NCI-H345 treated with DMSO at 0.1 percent for 48 hours (cell line): ENCODE data around the gene FGD6.
"Not testable (repeated sequence)": the region's sequence is repeated elsewhere in the genome, so short reads cannot be mapped to it uniquely, and the experiment has no call there.

Experiments used
- DNase-seq: peaks from one replicate; lab custom pipeline; 2025; ENCODE audit not compliant: unreplicated experiment; lab: John Stamatoyannopoulos, UW

The FGD6 gene

DNA sequence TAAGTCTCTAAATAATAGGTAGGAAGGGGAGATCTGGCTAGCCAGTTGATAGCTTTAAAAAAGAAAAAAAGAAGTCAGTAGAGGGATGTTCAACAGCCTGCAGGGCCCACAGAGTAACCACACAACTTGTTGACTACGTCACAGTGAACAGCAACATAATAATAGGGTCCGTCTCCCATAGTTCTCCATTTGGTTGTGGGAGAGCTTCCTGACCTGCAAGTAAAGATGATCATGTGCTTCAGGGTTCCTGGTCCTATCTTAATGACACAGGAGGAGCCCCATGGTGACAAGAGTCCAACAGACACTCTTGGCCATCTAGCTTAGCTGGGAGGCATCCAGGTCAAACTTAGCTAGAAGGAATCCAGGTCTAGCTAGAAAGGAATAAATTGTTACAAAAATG lies 36.2 kb downstream of the FGD6 start:
- no peak for DNase-seq

DNA sequence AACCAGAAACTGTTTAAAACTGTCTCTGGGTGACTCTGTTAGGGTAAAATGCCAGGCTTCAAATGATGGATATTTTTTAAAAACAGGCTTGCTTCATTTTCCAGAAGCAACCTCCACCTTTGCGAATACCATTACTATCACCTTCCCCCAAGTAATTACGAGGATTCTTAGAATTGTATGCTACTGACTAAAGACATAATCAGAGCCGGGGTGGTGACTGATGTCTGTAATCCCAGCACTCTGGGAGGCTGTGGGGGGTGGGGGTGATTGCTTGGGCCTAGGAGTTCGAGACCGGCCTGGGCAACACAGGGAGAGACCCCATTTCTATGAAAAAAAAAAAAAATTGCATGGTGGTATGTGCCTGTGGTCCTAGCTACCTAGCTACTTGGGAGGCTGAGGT lies 38.3 kb downstream of the FGD6 start:
- no peak for DNase-seq

DNA sequence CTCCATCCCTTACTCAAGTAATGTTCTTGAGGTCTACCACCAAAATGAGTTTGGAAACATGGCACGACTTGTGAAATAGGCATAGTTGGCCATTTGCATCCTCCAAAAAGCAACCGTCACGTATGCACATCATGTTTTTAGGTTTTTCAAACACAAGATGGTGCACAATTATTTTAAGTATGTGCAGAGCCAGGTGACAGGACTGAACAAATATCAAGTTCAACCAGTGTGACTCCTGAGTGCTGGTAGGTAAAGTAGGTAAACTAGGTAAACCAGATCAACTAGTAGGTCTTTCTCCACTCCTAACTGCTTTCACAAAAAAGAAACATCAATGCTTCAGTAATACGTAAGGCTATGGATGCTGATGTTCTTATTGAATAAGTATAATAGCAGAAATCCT lies 39.1 kb downstream of the FGD6 start:
- no peak for DNase-seq

DNA sequence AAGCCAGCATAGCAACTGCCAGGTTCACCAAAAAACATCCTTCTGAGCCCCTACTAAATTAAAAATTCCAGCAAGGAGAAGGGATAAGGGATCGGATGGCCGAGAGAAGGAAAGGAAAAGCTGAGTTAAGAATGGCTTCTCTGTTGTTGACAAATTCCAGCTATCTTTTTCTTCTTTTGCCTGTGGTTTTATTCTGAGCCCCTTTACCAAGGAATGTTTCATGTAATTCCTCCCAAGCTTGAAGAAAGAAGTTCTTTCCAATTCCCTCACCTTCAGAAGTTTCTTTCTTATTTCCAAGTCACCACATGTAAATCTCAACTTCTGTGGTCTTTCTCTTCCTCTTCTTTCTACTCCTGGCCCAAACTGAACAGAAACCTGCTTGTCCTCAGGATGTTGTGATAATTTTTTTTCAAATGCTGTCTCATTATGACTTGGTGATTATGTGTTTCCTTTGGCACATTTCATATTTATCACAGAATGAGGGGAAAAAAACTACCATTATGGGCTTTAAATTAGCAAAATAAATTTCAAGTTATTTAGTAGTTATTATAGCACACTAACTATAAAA lies 40.0 kb downstream of the FGD6 start:
- DNase-seq, result no peak

DNA sequence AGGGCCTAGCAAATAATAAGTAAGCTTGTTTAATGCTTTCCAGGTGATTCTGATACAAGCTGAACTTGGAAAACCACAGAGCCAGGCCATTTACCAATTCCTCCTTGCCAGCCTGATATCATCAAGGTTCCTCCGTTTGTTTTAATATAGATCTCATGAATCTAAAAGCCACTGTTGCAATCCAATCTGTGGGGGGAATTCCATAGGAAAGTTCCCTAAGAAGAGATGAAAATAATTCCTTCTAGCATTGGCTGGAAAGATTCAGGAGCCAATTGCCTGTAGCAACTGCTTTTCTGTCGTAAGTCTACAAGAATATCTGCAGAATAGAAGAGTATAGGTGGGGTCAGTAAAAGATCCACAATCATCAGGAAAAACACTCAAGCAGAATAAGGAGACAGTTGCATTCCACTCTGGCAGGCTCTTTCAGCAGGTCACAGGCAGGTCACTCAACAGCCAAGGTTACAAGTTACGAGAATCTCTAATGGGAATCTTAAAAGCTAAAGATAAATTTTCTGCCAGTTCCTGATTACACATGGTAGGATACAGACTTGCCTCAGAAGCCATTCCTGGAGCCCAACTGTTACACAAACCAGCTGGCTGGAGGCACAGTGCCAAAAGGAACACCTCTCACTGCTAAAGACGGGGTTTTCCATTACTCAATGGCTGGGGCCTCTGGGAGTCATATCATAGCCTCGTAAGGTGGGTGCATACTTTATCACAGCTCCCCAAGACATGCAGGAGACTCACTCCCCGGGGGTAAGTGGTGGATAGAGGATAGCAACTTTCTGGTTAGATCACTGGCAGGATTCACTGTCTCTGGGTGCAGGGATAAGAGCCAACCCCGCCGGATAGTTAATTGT lies 43.6 kb downstream of the FGD6 start:
- DNase-seq, result no peak

DNA sequence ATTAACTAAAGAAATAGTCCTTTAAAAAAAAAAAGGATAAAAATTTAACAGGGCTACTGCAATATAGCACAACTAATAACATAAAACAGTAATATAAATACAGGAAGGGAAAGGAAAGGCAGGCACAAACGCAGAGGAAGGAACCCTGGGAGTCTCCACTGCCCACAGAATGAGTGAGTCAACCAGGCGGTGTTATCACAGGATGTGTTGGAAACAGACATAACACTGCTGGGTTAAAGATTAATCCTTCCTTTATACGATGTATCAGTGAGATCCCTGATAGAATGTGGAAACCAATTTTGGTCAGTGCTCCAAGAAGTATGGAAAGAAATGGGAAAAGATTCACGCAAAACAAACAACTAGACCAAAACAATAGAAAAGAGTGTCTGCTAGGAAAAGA lies 47.9 kb downstream of the FGD6 start:
- no peak for DNase-seq

DNA sequence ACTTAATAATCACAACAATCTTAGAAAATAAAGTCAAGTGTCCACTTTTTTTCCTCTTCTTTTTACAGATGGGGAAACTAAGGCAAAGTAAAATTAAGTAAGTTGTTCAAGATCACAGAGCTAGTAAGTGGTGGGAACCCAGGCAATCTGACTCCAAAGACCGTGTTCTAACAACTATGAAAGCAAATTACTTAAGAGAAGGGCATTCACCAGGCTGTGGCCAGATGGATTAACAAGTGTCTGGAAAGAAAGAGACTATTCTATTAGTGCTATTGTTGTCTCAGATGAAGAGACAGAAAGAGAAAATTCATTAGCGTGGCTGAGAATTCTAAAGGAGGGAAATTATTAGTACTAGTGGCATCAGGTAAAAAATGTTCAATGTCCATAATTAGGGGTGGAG lies 48.5 kb downstream of the FGD6 start:
- DNase-seq, result no peak

DNA sequence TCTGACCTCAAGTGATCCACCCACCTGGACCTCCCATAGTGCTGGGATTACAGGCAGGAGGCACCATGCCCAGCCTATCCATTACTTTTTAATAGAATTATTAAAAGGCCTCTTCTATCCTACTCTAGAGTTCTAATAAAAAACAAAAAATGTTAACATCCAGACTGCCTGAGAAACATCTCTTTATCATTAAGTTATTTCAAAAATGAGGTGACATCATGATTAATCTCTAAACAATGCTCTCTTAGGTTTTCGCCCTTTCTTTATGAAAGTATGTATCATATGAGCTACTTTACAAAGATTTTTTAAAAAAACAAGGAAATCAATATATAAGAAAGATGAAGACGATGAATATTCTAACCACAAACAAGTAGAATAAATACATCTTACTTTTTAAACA lies 52.6 kb downstream of the FGD6 start:
- DNase-seq, result no peak

DNA sequence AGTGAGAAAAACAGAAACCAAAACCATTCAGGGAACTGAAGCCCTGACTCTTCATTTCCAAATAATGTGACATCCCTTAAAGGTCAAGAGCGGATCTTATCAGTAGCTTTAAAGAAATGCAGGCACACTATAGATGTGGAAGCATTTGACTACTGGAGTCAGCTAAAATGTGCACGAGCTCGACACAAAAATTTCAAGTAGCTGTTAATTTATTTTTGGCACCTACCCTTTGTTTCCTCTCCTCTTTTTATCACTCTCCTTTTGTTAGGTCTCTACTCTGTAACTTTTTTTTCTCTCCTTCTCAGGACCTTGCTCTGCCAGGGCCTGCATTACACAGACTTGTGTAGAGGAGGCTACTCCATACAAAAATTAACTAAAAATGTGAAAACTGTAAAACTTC lies 58.3 kb downstream of the FGD6 start:
- no peak for DNase-seq

DNA sequence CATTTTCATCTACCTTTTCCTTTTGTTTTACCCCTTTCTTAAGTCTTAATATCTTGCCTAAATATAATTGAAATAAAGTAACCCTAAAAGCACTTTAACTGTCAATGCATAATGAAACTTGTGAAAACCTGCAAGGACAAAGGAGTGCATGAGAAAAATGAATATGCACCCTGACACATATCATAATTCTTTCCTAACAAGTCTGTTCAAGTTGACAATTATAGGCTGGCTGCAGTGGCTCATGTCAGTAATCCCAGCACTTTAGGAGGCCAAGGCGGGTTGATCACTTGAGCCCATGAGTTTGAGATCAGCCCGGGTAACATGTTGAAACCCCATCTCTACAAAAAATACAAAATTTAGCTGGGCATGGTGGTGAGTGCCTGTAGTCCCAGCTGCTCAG lies 65.4 kb downstream of the FGD6 start:
- DNase-seq, result no peak

DNA sequence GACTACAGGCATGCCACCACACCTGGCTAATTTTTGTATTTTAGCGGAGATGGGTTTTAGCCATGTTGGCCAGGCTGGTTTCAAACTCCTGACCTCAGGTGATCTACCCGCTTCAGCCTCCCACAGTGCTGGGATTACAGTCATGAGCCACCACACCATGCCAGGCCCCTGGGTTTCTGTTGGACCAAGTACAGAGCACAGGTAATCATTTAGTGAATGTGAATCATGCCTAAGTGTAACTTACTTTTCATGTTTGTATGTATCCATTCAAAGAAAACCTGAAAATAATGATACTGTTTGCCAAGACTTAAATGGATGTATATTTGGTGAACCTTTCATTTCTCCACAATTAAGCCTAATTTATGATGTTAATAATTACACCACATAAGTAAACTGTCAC lies 65.9 kb downstream of the FGD6 start:
- no peak for DNase-seq

DNA sequence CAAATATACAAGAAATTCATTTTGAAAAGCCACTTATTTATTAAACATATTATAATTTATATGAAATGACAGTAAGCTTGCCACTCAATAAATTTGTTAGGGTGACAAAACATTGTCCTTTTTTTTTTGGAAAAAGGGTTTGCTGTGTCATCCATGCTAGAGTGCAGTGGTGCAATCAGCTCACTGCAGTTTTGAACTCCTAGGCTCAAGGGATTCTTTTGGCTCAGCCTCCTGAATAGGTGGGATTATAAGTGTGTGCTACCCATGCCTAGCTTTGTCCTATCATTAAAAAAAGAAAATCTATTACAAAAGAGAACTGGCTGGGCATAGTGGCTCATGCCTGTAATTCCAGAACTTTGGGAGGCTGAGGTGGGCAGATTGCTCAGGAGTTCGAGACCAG lies 66.8 kb downstream of the FGD6 start:
- no peak for DNase-seq

DNA sequence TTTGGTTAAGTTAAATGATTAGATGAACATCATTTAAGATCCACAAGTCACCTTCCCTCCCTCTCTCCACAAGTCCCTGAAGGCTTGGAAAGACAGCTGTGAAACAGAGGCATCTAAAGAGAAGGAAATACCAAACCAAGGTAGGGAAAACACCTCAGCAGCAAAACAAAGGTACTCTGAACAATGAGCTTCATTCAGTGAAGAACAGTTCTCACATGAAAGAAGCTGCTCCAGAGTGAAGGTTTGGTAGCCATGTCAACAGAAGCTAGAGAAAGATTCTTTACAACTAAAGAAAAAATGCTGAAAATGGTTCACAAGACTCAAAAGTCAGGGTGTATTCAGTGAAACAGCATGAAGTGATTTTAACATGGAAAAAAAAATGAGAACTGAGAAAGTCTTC lies 69.4 kb downstream of the FGD6 start:
- no peak for DNase-seq

DNA sequence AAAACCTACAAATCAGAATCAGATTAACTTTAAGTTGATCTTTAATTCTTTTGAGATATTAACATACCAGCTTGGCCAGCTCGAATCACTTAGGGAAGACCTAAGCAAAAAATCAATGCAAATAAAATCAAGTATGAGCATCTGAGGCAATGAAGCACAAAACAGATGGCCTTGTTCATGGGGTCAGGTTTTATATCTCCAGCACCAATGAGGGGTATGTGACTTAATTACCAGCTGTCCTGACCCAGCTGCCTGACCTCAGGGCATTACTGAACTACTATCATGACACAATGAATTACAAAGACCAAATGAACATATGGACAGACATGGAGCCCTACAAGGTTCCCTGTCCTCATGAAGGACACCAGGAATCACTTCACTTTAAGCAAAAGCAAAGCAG lies 70.5 kb downstream of the FGD6 start:
- no peak for DNase-seq

DNA sequence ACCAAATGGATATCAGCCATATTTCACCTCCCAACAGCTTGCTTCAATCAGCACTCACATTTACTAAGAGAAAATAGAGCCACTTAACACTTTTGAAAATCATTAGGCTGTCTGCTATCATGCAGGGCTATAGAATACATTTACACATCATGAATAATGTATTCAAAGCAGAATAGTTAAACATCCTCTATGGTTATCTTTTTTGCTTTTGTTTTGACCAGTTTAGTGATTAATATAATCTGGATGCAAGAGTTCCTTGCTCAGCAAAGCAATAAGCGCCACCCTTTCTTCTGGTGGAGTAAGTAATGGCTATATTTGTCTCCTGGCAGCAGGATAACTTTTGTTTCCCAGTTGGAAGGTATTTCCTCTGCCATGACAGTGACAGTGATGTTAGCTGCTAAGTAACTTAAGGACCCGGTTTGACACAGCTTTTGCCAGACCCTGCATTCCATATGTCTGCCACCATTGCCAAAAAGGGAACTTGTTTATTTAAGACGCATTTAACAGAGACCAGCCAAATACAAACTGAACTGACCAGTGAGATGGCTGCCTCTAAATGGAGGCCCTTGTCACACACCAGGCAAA lies 73.6 kb downstream of the FGD6 start:
- no peak for DNase-seq

DNA sequence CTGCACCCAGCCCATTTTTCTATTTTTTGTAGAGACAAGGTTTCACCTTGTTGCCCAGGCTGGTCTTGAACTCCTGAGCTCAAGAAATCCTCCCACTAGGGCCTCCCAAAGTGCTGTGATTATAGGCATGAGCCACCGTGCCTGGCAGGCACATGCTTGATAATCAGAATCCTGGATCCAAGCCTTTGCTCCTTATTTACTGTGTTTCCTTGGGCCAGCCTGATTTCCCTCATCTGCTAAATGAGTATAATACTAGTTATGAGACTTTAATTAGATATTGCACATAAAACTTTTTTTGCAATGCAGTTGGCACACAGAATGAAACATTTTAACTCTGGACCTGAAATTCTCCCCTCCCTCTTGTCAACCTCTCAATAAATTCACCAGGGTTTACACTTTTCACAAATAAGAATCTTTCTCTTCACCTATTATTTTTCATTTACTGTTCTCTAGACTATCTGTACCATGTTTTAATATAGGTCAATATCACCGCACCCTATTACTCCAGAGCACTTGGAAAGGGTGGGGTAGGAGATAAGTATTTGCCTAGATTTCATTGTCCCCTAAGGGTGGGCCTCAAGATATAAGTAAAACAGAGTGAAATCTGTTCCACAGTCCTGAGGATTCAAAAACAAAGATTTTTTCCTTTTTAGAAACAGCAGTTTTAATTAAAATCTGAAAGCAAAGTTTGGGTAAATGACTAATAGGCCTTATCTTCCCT lies 74.7 kb downstream of the FGD6 start:
- no peak for DNase-seq

DNA sequence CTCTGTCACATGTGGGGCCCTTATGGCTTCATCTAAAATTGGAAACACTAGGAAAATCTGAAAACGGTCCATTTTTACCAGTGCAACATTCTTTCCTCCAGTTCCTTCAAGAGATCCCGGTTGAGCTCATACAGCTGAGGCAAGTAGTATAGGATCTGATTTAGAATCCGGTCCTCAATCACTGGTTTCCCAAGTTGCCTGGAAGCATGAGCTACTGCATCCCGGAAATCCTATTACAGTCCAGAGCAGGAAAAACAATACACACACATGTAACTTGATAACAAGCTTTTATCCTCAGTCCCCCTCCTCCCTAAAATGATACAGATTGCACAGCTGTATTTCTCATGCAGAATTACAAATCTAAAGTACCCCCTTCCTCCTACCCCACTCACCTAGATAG lies 76.0 kb downstream of the FGD6 start:
- DNase-seq, result no peak

DNA sequence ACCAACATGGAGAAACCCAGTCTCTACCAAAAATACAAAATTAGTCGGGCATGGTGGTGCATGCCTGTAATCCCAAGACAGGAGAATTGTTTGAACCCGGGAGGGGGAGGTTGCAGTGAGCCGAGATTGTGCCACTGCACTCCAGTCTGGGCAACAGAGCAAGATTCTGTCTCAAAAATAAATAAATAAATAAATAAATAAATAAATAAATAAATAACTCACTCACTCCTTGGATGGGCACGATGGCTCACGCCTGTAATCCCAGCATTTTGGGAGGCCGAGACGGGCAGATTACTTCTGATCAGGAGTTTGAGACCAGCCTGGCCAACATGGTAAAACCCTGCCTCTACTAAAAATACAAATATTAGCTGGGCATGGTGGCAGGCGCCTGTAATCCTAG lies 79.2 kb downstream of the FGD6 start:
- not testable (repeated sequence) for DNase-seq

DNA sequence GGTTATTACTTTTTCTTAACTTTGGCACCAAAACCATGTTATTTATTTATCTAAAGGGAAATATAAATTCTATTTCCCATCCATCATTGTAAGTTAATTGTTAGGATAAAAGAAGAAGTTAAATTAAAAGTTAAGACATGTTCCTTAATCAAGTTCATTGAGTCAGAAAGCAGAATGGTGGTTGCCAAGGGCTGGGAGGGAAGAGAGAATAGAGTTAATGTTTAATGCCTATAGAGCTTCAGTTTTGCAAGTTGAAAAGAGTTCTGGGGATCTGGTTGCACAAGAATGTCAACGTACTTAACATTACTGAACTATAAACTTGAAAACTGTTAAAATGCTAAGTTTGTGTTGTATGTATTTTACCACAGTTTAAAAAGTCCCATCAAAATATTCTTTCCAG lies 80.7 kb downstream of the FGD6 start:
- no peak for DNase-seq

DNA sequence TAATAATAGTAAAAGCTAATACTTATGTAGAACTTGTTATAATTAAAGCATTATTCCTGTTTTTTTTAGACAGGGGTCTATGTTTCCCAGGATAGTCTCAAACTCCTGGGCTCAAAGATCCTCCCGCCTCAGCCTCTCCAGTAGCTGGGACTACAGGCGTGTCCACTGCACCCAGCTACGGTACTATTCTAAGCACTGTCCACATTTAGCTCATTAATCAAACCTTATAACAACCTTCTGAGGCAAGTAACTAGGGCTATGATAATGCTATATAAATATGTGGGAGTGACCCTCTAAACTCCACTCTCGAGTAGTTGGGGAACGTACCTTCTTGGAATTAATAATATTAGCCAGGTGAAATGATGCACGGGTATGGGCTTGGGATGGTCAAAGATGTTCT lies 83.2 kb downstream of the FGD6 start:
- DNase-seq, result no peak

DNA sequence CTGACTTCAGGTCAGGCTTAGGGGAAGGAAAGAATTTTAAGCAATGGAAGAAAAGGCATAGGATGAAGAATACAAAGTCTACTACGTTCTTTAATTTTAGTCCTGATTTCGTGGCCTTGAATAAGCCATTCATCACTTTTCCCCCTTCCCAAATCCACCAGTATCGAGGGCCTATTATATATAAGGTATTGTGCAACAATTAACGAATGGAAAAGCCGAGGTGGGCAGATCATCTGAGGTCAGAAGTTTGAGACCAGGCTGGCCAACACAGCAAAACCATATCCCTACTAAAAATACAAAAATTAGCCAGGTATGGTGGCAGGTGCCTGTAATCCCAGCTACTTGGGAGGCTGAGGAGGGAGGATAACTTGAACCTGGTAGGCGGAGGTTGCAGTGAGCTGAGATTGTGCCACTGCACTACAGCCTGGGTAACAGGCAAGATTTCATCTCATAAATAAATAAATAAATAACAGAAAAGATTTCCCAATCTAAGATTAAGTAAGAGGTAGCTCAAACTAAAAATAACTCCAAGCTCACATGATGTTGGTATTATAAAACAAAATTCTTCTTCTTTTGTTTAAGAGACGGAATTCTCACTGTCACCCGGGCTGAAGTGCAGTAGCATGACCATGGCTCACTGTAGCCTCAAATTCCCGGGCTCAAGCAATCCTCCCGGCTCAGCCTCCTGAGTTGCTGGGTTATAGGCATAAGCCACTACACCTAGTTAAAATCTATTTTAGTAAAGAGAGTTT lies 85.5 kb downstream of the FGD6 start:
- DNase-seq, result no peak
